ENCODE measurements around the gene RASSF1.
"Not testable (repeated sequence)": the region's sequence is repeated elsewhere in the genome, so short reads cannot be mapped to it uniquely, and the experiment has no call there.

RASSF1 gene

DNA sequence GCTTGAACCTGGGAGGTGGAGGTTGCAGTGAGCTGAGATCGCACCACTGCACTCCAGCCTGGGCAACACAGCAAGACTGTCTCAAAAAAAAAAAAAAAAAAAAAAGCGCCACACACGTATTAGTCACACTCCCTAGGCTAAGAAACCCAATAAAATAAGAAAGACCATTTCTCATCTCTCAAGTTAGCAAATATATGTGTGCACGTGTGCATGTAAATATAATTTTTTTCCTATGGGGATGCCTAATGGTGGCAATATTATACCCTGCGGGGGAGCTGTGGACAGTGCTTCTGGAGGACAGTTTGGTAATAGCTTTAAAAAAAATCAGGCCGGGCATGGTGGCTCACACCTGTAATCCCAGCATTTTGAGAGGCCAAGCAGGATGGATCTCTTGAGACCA, 56.5 kb downstream of the RASSF1 start:
- not testable (repeated sequence) for DNase-seq (ENCODE audit: low read depth)

Data from stimulated activated CD8-positive, alpha-beta memory T cell treated with anti-CD3 and anti-CD28 coated beads, Interleukin-15, amount 100 ng/mL, for 1 hour (primary cell).